PFSK-1 (cell line): ENCODE data around the gene FBLN2.

Experiments
- POLR2AphosphoS5 ChIP-seq: IDR thresholded peaks from 2 replicates; pipeline ENCODE4 v1.6.1; 2012; ENCODE audit warnings: low read depth, mild to moderate bottlenecking, control low read depth, low read length, moderate library complexity
- SIN3A ChIP-seq: IDR thresholded peaks from 2 replicates; pipeline ENCODE4 v1.6.1; 2012; ENCODE audit warnings: mild to moderate bottlenecking, low read length, moderate library complexity, borderline replicate concordance; ENCODE audit not compliant: insufficient read depth

DNA sequence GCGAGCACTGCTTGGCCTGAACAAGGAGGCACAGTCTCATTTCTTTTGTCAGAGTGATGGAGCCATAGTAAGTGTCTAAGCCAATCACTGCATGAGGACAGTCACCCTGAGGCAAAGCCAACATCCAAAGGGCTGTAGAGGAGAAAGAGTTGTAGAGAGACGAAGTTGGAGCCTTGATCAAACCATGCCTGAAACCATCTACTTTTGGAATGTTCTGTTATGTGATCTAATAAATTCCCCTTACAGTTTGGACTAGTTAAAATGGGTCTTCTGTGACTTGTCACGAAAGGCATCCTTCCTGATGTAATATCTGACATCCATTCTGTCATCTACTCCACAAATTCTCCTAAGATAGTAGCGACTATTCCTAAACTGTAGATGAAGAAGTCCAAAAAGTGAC is 128.3 kb downstream of the FBLN2 start:
- TF ChIP-seq POLR2AphosphoS5 (no peak), SIN3A (no peak)
